Epithelial cell of prostate (primary cell): Measurements from ENCODE around the gene U2AF1L4.

ENCODE experiments used
- DNase-seq: peaks from one replicate; pipeline ENCODE4 v3.0.0-alpha.2; 2011; ENCODE audit warnings: low read depth, low spot score
- H3K27ac ChIP-seq: fragments of 450-650 bp; 2 replicates; pipeline ENCODE4 v1.5.1; 2017; ENCODE audit warnings: mild to moderate bottlenecking

U2AF1L4 gene

DNA sequence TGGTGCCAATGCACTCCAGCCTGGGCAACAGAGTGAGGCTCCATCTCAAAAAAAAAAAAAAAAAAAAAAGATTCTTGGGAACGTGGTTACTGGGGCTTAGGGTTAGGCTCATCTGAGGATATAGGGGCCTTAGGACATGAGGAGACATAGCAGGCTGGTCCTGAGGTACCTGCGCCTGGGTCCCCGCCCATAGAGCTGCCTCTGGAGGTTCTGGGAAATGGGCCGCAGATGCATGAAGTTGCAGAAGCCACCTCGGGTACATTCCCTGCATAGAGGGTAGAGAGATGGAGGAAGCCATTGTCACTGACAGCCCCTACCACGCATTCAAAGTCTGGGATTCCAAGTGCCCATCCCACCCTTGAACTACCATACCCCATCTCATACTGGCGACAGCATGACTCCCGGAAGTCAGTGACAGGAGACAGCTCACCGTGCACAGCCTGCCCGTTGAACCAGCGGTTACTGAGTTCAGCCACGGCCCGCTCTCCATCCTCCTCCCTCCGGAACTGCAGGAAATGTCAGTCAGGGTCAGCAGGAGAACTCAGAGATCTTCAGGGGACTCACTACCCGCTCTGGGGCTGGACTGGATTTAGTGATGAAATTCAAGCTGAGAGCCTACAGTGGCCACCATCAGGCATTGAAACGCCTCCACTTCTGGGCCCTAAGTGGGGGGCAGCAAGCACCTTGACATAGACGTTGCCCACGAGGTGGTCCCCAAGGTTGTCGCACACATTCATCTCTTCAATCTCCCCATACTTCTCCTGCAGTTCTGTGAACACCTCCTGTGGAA is 1.4 kb downstream of the U2AF1L4 start:
- H3K27ac ChIP-seq: no peak overlapping the region
- DNase-seq: no peak

- no peak for DNase-seq
- no peak within 1 kb of the TSS for H3K27ac ChIP-seq
These were observed 3.0 kb downstream of the U2AF1L4 start, which contains the start of gene IGFLR1 for GRCh38 chr19:35742121-35742724. TSS of gene IGFLR1 (minus strand) at chr19:35742452. CDS start at chr19:35741180, 1,272 bp downstream.

- no peak overlapping the region for H3K27ac ChIP-seq
- no peak for DNase-seq
These were observed 4.1 kb downstream of the U2AF1L4 start for GRCh38 chr19:35741203-35741515.

GRCh38 chr19:35740423-35741202 is 4.6 kb downstream of the U2AF1L4 start:
- no peak for DNase-seq
- no peak overlapping the region for H3K27ac ChIP-seq

DNA sequence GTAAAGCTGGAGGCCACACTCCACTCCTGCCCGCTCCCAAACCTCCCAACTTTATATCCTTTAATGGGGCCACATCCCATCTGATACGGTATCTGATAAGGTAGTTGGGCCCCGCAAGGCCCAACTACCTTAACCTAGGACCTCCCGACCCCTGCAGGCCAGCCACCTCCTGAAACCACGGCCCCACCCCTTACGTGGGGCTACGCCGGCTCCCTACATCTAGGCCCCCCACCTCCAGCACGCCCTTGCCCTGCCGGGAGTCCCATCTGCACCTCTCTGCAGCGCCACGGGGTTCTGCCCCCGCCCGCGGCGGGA is 5.2 kb downstream of the U2AF1L4 start:
- no peak for DNase-seq
- no peak overlapping the region for H3K27ac ChIP-seq

DNA sequence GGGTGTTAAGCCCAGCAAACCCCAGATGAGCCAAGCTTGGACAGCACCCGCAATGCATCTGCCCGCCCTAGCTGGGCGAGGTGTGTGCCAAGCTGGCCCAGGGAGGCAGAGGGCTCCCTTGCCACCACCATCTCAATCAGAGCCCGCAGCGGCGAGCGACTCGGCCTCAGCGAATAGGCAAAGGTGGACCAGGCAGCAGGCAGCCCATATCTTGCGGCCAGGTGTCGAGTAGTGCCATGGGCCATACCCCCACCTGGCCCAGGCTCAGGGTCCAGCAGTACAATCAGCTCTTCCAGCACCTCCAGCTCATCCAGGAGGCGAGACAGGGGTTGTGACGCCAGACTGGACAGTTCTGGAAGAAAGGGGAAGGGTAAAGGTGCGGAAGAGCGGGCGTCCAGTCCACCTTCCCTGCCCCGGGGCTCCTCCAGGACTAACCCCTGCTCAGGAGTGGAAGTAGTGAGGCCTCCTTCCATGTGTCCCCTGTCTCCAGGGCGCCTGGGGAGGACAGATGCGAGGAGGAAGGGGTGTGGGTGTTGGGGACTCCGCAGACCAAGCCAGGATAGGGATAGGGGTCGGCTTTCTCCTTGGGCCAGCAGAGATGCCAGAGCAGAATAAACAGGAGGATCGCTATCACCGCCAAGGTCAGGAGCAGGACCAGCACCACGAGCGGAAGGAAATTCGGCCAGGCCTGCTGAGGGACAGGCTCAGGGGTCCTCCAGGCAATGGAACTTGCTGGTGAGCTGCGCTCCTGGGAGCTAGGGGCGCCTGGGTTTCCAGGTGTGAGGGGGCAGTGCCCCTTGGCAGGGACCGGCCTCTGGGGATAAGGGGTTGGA is 5.7 kb downstream of the U2AF1L4 start:
- H3K27ac ChIP-seq: no peak overlapping the region
- DNase-seq: no peak

- H3K27ac ChIP-seq: no peak overlapping the region
- DNase-seq: no peak
These were observed 6.4 kb downstream of the U2AF1L4 start for GRCh38 chr19:35738887-35739229.

GRCh38 chr19:35738021-35738886 is 7.0 kb downstream of the U2AF1L4 start:
- H3K27ac ChIP-seq: no peak overlapping the region
- no peak for DNase-seq

- no peak for DNase-seq
- H3K27ac ChIP-seq: peak overlapping the region; percentile 17
These were observed 8.0 kb downstream of the U2AF1L4 start for GRCh38 chr19:35736913-35737886.

GRCh38 chr19:35734889-35735288 is 10.3 kb downstream of the U2AF1L4 start:
- DNase-seq: no peak
- no peak overlapping the region for H3K27ac ChIP-seq

GRCh38 chr19:35734273-35734672 is 10.9 kb downstream of the U2AF1L4 start:
- no peak for DNase-seq
- no peak overlapping the region for H3K27ac ChIP-seq

GRCh38 chr19:35733180-35734125 is 11.8 kb downstream of the U2AF1L4 start:
- no peak for DNase-seq
- no peak overlapping the region for H3K27ac ChIP-seq

DNA sequence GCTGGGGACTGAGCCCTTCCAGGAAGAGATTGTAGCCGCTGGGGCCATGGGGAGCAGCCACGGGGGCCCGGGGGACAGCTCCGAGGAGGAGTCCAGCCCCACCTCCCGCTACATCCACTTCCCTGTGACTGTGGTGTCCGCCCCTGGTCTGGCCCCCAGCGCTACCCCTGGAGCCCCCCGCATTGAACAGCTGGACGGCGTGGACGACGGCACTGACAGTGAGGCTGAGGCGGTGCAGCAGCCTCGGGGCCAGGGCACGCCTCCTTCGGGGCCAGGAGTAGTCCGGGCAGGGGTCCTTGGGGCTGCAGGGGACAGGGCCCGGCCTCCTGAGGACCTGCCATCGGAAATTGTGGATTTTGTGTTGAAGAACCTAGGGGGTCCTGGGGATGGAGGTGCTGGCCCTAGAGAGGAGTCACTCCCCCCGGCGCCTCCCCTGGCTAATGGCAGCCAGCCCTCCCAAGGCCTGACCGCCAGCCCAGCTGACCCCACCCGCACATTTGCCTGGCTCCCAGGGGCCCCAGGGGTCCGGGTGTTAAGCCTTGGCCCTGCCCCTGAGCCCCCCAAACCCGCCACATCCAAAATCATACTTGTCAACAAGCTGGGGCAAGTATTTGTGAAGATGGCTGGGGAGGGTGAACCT is 12.6 kb downstream of the U2AF1L4 start:
- H3K27ac ChIP-seq: no peak overlapping the region
- DNase-seq: no peak

DNA sequence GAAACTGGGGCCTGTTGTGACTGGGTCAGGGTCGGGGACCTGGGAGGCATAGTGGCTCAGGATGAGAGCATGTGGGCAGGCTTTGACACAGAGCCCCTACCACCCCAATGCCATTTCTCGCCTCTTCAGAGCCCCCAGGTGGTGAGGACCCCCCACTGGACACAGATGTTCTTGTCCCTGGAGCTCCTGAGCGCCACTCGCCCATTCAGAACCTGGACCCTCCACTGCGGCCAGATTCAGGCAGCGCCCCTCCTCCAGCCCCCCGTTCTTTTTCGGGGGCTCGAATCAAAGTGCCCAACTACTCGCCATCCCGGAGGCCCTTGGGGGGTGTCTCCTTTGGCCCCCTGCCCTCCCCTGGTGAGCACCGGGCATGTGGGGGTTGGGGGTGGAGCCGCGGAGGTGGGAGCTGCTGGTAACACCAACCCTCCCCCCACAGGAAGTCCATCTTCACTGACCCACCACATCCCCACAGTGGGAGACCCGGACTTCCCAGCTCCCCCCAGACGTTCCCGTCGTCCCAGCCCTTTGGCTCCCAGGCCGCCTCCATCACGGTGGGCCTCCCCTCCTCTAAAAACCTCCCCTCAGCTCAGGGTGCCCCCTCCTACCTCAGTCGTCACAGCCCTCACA is 13.3 kb downstream of the U2AF1L4 start:
- H3K27ac ChIP-seq: no peak overlapping the region
- DNase-seq: no peak

DNA sequence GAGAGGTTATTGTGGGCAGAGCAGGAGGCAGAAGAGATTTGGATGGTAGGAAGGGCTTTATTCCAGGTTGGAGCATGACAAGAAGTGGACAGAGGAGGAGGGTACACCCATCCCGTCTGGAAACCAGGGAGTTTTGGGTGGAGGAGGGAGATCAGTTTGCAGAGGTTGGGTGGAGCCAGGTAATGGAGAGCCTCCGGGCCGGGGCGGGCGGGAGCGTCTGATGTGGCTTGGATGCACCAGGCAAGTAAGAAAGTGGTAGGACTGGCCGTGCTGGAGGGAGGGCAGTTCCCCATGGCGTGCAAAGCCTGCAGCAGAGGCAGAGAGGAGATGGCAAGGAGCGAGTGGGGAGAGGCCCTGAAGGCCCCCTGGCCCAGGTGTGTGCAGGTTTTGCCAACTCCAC is 13.9 kb downstream of the U2AF1L4 start:
- no peak for DNase-seq
- H3K27ac ChIP-seq: no peak overlapping the region

DNA sequence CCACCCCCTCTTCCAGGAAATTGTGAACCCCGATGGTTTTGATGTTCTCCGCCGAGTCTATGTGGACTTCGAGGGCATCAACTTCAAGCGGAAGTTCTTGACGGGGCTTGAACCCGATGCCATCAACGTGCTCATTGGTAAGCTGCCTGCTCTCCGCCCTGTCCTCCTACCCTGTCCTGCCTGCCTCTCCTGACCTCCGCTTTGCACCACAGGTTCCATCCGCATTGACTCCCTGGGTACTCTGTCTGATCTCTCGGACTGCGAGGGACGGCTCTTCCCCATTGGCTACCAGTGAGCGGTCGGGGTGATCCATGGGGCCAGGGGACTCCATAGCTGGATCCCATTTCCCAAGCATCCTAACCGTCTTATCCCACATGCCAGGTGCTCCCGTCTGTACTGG is 14.9 kb downstream of the U2AF1L4 start:
- DNase-seq: no peak
- no peak overlapping the region for H3K27ac ChIP-seq

GRCh38 chr19:35729763-35730162 is 15.5 kb downstream of the U2AF1L4 start:
- DNase-seq: no peak

More at GRCh38 chr19:35729763-35730162, 15.5 kb downstream of the U2AF1L4 start:
- H3K27ac ChIP-seq: no peak overlapping the region
